ENCODE data around the gene KRTAP4-9.
"Not testable (repeated sequence)": the region's sequence is repeated elsewhere in the genome, so short reads cannot be mapped to it uniquely, and the experiment has no call there.

Gene KRTAP4-9

DNA sequence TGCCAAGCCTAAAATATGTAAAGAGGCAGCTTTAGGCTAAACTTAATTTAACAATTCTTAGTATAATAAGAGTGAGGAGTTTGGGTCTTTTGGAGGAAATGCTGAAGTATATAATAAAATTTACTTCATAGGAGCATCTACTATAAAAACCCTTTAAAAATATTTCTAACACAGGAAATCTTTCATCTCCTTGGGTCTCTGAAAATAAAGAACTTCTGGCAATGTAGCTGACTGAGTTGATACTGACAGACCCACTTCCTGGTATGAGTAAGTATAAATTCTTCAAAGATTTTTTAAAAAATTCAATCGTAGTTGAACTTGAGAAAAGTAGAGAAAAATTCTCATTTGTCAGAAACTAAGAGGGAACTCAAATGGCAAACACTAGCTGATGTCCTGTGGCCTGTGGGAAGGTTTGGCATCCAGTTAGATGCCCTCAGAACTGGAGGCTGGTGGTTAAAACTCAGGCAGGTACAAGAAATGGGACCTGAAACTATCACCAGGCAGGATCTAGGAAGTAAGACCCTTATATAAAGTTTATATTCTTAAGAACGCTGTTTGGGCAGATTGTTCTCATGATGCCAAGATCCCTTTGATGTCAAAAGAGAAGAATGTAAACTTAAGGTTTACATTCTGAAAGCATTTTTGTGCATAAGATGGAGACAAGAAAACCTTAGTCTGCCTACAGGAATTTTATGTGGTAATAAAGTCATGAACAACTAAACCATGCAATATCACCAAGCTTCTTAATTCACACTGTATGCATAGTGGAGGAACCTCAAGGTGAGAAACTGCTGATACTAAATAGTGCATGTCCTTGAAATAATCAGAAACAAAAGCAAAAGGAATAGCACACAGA lies 28.9 kb downstream of the KRTAP4-9 start:
- DNase-seq: no peak

DNA sequence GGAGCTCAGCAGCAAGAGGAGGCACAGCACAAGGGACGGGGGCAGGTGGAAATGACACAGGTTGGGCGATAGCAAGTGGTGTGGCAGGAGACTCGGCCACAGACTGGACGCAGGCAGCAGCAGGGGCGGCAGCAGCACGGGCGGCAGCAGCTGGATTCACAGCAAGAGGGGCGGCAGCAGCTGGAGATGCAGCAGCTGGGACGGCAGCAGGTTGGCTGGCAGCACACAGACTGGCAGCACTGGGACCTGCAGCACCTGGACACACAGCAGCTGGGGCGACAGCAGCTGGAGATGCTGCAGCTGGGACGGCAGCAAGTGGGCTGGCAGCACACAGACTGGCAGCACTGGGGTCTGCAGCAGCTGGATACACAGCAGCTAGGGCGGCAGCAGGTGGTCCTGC lies 34.7 kb downstream of the KRTAP4-9 start:
- not testable (repeated sequence) for DNase-seq

DNA sequence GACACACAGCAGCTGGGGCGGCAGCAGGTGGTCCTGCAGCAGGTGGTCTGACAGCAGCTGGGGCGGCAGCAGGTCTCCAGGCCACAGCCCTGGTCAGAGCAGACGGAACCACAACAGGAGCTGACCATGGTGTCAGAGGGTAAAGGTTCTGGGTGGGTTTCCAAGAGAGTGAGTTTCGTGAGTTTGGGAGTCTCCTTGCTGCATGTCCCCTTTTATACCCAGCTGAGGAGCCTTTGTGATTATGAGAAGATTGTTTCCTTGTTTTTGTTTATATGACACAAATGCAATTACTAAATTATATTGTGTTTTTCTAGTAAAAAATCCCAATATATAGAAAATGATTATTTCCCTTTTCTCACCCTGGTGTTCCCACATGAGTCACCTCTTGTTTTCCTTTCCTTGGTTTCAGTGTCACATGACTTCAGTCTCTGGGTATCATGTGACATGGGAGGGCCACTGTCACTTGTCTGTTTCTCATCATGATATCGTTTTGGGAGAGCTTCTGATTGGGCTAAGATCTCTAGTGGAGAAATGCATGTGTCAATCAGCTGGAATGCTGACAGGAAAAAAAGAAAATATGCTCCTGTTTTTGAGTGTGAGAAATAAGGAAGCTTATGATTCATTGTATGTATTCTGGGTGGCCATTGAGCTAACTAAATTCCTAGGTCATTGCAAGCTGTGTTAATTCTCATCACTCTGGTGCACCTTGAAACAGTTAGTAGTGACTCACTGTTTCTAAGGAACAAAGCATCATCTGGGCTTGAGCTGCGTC lies 35.4 kb downstream of the KRTAP4-9 start, which contains the start of gene KRTAP4-6:
Gene KRTAP4-6 (minus strand): TSS at position 185 of the 772 bp plus-strand sequence. CDS start 57 bp downstream, at position 128.
- no peak for DNase-seq

DNA sequence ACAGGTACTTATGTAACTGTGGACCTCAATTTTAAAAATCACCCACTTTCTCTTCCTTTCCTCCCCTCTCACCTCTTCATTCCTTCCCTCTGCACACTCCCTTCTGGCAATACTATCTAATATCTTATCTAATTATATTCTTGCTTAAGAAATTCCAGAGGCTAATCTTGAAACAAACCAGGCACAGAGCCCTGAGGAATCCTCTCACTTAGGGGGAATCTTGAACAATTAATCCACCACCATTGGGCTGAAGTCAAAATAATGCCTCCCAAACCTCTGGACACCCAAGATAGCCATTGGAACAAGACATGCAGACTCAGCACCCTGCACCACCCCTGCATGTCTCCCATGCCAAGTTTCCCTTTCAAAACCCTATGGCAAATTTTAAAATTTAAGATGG lies 36.2 kb downstream of the KRTAP4-9 start:
- DNase-seq: no peak

DNA sequence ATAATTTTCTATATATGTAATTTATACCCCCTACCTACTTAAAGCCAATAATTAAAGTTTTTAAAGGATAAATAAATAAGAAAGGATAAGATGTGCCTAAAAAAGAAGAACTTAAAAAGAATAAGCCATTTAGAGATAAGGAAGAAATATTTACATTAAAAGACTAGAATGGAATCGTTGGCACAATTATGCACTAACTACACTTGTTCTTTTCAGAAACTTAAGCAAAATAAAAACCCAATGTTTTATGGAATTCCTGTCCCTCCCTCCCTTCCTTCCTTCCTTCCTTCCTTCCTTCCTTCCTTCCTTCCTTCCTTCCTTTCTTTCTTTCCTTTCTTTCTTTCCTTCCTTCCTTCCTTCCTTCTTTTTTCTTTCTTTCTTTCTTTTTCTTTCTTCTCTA lies 39.7 kb downstream of the KRTAP4-9 start:
- no peak for DNase-seq

- DNase-seq: no peak
Measured at GRCh38 chr17:41145261-41145660, 40.1 kb downstream of the KRTAP4-9 start.

DNA sequence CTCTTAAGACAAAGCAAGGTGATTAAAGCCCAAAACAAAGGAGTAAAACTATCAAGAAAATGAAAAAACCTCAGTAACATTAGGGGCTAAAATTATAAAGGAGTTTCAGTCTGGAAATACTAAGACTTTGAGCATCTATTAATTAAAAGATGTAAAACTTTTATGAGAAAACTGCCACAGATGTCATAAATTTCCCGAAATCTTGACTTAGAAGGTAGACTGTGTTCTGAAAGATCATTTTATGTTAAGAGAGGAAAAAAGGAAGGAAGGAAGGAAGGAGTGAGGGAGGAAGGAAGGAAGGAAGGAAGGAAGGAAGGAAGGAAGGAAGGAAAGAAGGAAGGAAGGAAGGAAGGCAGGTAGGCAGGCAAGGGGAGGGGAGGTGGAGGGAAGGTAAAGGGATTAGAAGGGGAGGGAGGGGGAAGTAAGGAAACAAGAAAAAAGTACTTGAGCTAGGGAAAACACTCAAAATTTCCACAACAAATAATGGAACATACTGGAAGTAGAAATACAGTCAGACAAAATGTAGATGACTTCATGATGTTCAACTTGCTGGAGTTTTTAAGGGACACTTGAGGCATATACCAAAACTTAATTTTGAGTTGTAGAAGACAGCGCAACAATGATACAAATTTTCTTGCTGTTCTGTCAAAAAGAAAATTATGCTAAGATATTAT lies 42.5 kb downstream of the KRTAP4-9 start:
- no peak for DNase-seq

DNA sequence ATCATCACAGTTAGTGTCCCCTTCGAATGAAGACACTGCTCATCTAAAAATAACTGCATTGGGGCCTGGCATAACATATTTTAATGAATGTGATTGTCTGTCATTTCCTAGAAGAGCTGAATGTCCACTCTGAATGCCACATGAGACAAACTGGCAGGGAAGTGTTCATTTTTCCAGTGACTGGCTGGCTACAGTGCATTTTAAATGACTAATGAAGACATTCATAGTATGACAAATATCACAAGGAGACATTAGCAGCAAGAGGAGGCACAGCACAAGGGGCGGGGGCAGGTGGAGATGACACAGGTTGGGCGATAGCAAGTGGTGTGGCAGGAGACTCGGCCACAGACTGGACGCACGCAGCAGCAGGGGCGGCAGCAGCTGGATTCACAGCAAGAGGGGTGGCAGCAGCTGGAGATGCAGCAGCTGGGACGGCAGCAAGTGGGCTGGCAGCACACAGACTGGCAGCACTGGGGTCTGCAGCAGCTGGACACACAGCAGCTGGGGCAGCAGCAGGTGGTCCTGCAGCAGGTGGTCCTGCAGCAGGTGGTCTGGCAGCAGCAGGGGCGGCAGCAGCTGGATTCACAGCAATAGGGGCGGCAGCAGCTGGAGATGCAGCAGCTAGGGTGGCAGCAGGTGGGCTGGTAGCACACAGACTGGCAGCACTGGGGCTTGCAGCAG lies 43.9 kb downstream of the KRTAP4-9 start:
- DNase-seq: not testable (repeated sequence)

GRCh38 chr17:41149652-41149985 lies 44.4 kb downstream of the KRTAP4-9 start, which contains the start of gene KRTAP4-5:
Gene KRTAP4-5, minus strand, starts transcription at chr17:41149825. Its CDS starts 58 bp downstream, at chr17:41149767.
- DNase-seq: no peak

GRCh38 chr17:41150026-41150425 lies 44.8 kb downstream of the KRTAP4-9 start:
- no peak for DNase-seq

GRCh38 chr17:41151525-41151924 lies 46.3 kb downstream of the KRTAP4-9 start:
- no peak for DNase-seq

DNA sequence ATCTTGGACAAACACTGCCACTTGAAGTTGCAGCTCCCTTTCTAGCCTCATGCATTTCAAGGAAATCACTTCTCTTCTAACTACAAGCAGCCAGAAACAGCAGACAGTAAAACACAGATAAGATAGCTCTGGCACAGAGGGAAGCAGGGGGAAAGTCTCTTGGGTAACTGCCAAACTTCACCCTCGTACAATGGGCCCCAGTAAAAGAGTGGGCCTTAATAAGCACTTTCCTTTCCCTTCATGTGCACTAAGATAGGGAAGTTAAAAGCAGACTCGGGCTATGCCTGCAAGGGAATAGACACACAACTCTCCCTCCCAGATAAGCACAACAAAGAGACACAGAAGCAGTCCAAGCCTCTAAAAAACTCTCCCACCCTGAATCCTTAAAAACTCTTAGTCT lies 48.7 kb downstream of the KRTAP4-9 start:
- no peak for DNase-seq
